GM19324 (cell line): ENCODE results near the gene OOEP.
"Not testable (repeated sequence)": the region's sequence is repeated elsewhere in the genome, so short reads cannot be mapped to it uniquely, and the experiment has no call there.

Experiments
- ATAC-seq: cut with Tn5 transposase; IDR thresholded peaks from one replicate; pipeline ENCODE4 v1.9.1; 2021; ENCODE audit warnings: mild to moderate bottlenecking, moderate library complexity; ENCODE audit not compliant: unreplicated experiment, low FRiP score

Gene OOEP

GRCh38 chr6:73369563-73369962, at the start of gene OOEP:
TSS of gene OOEP (minus strand) at chr6:73369897. CDS start at chr6:73369792, 105 bp downstream.
- ATAC-seq: no peak

GRCh38 chr6:73418081-73418741, 48.5 kb upstream of the OOEP start:
- ATAC-seq: no peak

- no peak for ATAC-seq
Measured at GRCh38 chr6:73413102-73413501, 43.4 kb upstream of the OOEP start.

GRCh38 chr6:73409395-73409794, 39.7 kb upstream of the OOEP start:
- ATAC-seq: no peak

- no peak for ATAC-seq
Measured at GRCh38 chr6:73400656-73401055, 31.0 kb upstream of the OOEP start.

- ATAC-seq: no peak
Measured at GRCh38 chr6:73395875-73396274, 26.2 kb upstream of the OOEP start.

- no peak for ATAC-seq
Measured at GRCh38 chr6:73394577-73395354, 25.1 kb upstream of the OOEP start, which contains the start of gene DDX43. TSS of gene DDX43 (plus strand) at chr6:73394828. CDS start at chr6:73394906, 78 bp downstream.

- ATAC-seq: no peak
Measured at GRCh38 chr6:73393278-73393677, 23.6 kb upstream of the OOEP start.

GRCh38 chr6:73392188-73392587, 22.5 kb upstream of the OOEP start:
- not testable (repeated sequence) for ATAC-seq

GRCh38 chr6:73391675-73392074, 22.0 kb upstream of the OOEP start:
- ATAC-seq: no peak

- ATAC-seq: no peak
Measured at GRCh38 chr6:73389854-73390253, 20.2 kb upstream of the OOEP start.

- peak; percentile 65 for ATAC-seq
Measured at GRCh38 chr6:73388800-73389512, 19.3 kb upstream of the OOEP start.

GRCh38 chr6:73388433-73388799, 18.7 kb upstream of the OOEP start:
- ATAC-seq: peak; percentile 18

- ATAC-seq: no peak
Measured at GRCh38 chr6:73382462-73383113, 12.9 kb upstream of the OOEP start.

- not testable (repeated sequence) for ATAC-seq
Measured at GRCh38 chr6:73381531-73381930, 11.8 kb upstream of the OOEP start.

GRCh38 chr6:73377225-73377624, 7.5 kb upstream of the OOEP start:
- ATAC-seq: no peak

GRCh38 chr6:73375216-73375615, 5.5 kb upstream of the OOEP start:
- no peak for ATAC-seq

GRCh38 chr6:73372516-73372915, 2.8 kb upstream of the OOEP start:
- ATAC-seq: no peak

GRCh38 chr6:73371984-73372383, 2.3 kb upstream of the OOEP start:
- ATAC-seq: no peak

GRCh38 chr6:73369157-73369556, 540 bp downstream of the OOEP start:
- no peak for ATAC-seq

- ATAC-seq: no peak
Measured at GRCh38 chr6:73368675-73369074, 1.0 kb downstream of the OOEP start.
